GM13976 (cell line): Measurements from ENCODE around the gene SLC35E3.
A peak's percentile ranks its signal among the peaks of the same experiment; 100 is the strongest.

Source experiments
- DNase-seq: peaks from one replicate; pipeline ENCODE4 v3.0.0; 2012; ENCODE audit warnings: low spot score
- in situ Hi-C: fragments of 300-500 bp; cut with MboI; formaldehyde crosslinking; loops from one replicate; pipeline ENCODE4 v1.12.0; 2022; ENCODE audit warnings: low sequenced_read_pairs, mixed read lengths, inconsistent platforms; ENCODE audit not compliant: unreplicated experiment
- TF ChIP-seq, protein P1 (sequence below): IDR thresholded peaks from 2 replicates; pipeline ENCODE4 v1.5.1; 2012; ENCODE audit warnings: borderline replicate concordance, mild to moderate bottlenecking; ENCODE audit not compliant: insufficient read depth; ENCODE audit errors: extremely low read depth, missing control alignments, control extremely low read depth

Gene SLC35E3

GRCh38 chr12:68746572-68747180 lies 700 bp downstream of the SLC35E3 start:
- TF ChIP-seq, protein P1, sequence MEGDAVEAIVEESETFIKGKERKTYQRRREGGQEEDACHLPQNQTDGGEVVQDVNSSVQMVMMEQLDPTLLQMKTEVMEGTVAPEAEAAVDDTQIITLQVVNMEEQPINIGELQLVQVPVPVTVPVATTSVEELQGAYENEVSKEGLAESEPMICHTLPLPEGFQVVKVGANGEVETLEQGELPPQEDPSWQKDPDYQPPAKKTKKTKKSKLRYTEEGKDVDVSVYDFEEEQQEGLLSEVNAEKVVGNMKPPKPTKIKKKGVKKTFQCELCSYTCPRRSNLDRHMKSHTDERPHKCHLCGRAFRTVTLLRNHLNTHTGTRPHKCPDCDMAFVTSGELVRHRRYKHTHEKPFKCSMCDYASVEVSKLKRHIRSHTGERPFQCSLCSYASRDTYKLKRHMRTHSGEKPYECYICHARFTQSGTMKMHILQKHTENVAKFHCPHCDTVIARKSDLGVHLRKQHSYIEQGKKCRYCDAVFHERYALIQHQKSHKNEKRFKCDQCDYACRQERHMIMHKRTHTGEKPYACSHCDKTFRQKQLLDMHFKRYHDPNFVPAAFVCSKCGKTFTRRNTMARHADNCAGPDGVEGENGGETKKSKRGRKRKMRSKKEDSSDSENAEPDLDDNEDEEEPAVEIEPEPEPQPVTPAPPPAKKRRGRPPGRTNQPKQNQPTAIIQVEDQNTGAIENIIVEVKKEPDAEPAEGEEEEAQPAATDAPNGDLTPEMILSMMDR, result no peak
- peak; percentile 60 for DNase-seq

GRCh38 chr12:68749443-68749842 lies 3.5 kb downstream of the SLC35E3 start:
- in situ Hi-C loops, result no loop called here
- TF ChIP-seq, protein P1, result no peak
- DNase-seq, result no peak

More at GRCh38 chr12:68746572-68747180, 700 bp downstream of the SLC35E3 start:
- in situ Hi-C loops, result no loop called here

DNA sequence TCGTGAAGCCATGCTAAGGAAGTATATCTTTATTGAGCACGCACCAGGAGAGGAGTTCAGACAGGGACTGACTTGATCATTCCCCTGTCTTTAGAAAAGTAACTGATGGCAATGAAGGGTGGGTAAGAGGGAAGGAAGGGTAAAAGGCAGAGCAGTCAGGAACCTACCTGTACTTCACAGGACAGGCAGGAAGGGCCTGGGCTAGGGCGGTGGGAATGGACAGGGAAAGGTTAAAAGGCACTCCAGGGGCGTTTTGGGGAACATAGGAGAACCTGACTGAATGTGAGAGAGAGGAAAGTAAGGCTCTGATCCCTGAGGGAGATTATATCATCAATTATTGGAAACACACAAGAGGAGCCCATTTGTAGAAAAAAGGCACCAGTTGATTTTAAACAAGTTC lies 3.9 kb downstream of the SLC35E3 start:
- no peak for DNase-seq
- TF ChIP-seq, protein P1, result no peak
- in situ Hi-C loops, result no loop called here

DNA sequence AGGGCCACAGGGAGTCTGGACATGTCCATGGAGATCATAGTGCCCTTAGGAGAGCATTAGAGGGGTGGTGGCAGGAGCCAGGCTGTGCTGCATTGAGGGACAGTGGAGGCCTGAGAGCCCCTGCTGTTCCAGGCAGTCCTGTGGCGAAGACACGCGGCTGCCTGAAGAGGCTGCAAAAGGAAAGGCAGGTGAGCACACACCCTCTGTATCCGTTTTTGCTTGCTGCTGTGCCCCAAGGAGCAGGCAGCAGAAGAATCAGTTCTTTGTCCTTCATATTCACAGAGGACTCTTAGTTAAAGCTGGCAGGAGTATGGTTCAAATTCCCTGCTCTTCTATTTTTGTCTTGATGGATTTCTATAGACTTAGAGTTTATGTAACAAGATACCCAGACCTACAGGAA lies 4.5 kb downstream of the SLC35E3 start:
- DNase-seq, result no peak
- TF ChIP-seq, protein P1, result no peak
- in situ Hi-C loops, result no loop called here

GRCh38 chr12:68755536-68756243 lies 9.7 kb downstream of the SLC35E3 start:
- TF ChIP-seq, protein P1, result no peak
- in situ Hi-C loops, result no loop called here
- DNase-seq, result no peak

- in situ Hi-C loops, result no loop called here
- TF ChIP-seq, protein P1, result no peak
- DNase-seq, result no peak
Measured at GRCh38 chr12:68759852-68760251, 13.9 kb downstream of the SLC35E3 start.
